ENCODE results near the gene ARSK. TPM values are rescaled to one million over a fixed set of nuclear protein-coding genes. Genes with fewer than 3 reads are reported as not detected.
A peak's percentile ranks its signal among the peaks of the same experiment; 100 is the strongest.

Gene ARSK
- total RNA-seq, 1 donor from 2014 or later: 5.7 TPM

- Histone ChIP-seq H3K9me3 (no peaks in the 10 kb centered on the region), H3K4me3 (no peak overlapping the region), H3K4me1 (peaks cover 25% of the 10 kb centered on the region), H3K27ac (no peak overlapping the region), H3K27me3 (peaks cover 10% of the 10 kb centered on the region), H3K36me3 (no peaks in the 10 kb centered on the region)
- intact Hi-C loops (cut with DNase I): no loop called here
- DNase-seq (no peak), ATAC-seq (no peak)
- TF ChIP-seq CTCF (IDR thresholded peaks at IDR 0.05): no peak
These were observed 67.1 kb downstream of the ARSK start for GRCh38 chr5:95621839-95622629.

- no peak for ATAC-seq
- Histone ChIP-seq H3K4me1 (peaks cover 25% of the 10 kb centered on the region), H3K4me3 (no peak overlapping the region), H3K36me3 (no peaks in the 10 kb centered on the region), H3K9me3 (no peaks in the 10 kb centered on the region), H3K27ac (no peak overlapping the region), H3K27me3 (peaks cover 9% of the 10 kb centered on the region)
- no peak for TF ChIP-seq CTCF (IDR thresholded peaks at IDR 0.05)
- intact Hi-C loops (cut with DNase I): no loop called here
- no peak for DNase-seq
These were observed 68.8 kb downstream of the ARSK start for GRCh38 chr5:95623706-95624105.

- ATAC-seq: no peak
- peaks cover 2% of the 10 kb centered on the region for H3K27me3 ChIP-seq
- intact Hi-C loops (cut with DNase I): no loop called here
- H3K4me3 ChIP-seq: no peak overlapping the region
- H3K9me3 ChIP-seq: no peaks in the 10 kb centered on the region
- TF ChIP-seq CTCF (IDR thresholded peaks at IDR 0.05): no peak
- no peak for DNase-seq
- peaks cover 23% of the 10 kb centered on the region for H3K4me1 ChIP-seq
- H3K27ac ChIP-seq: no peak overlapping the region
- H3K36me3 ChIP-seq: no peaks in the 10 kb centered on the region
These were observed 69.5 kb downstream of the ARSK start for GRCh38 chr5:95624368-95624767.

- ATAC-seq (peak; percentile 39), DNase-seq (no peak)
- no peaks in the 10 kb centered on the region for H3K9me3 ChIP-seq
- H3K4me1 ChIP-seq: peaks cover 7% of the 10 kb centered on the region
- no peak overlapping the region for H3K4me3 ChIP-seq
- intact Hi-C loops (cut with DNase I): no loop called here
- no peak for TF ChIP-seq CTCF (IDR thresholded peaks at IDR 0.05)
- no peaks in the 10 kb centered on the region for H3K27me3 ChIP-seq
- H3K36me3 ChIP-seq: no peaks in the 10 kb centered on the region
- H3K27ac ChIP-seq: no peak overlapping the region
These were observed 71.8 kb downstream of the ARSK start for GRCh38 chr5:95626701-95627100.

GRCh38 chr5:95627971-95628810, 73.3 kb downstream of the ARSK start:
- TF ChIP-seq CTCF (IDR thresholded peaks at IDR 0.05): no peak
- H3K27ac ChIP-seq: no peak overlapping the region
- H3K27me3 ChIP-seq: no peaks in the 10 kb centered on the region
- DNase-seq (no peak), ATAC-seq (no peak)
- no peak overlapping the region for H3K4me3 ChIP-seq
- no peaks in the 10 kb centered on the region for H3K36me3 ChIP-seq
- intact Hi-C loops (cut with DNase I): no loop called here
- no peaks in the 10 kb centered on the region for H3K9me3 ChIP-seq
- H3K4me1 ChIP-seq: no peaks in the 10 kb centered on the region
